ENCODE data around the gene ICAM2.

Gene ICAM2

DNA sequence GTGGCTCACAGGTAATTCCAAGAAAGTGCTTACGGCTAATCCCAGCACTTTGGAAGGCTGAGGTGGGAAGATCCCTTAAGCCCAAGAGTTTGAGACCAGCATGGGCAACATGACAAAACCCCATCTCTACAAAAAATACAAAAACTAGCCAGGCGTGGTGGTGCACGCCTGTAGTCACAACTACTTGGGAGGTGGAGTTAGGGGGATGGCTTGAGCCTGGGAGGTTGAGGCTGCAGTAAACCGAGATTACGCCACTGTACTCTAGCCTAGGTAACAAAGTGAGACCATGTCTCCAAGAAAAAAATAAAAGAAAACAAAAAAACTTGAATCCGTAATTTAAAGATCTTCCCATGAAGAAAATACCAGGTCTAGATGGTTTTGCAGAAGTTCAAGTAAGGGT lies 5.0 kb downstream of the ICAM2 start:
- H4K8ac ChIP-seq (ENCODE audit: low read depth, low read length), result no peak overlapping the region
- H2BK120ac ChIP-seq (ENCODE audit: low read depth, low read length), result no peak overlapping the region
- H3K4me2 ChIP-seq (ENCODE audit: low read length), result no peak overlapping the region
- H3K4me3 ChIP-seq (ENCODE audit: low read length), result no peak overlapping the region
- H3K23ac ChIP-seq (ENCODE audit: low read length), result no peak overlapping the region
- H3K9ac ChIP-seq (ENCODE audit: low read length), result no peak overlapping the region
- no peak overlapping the region for H3K4ac ChIP-seq (ENCODE audit: low read depth, low read length)
- no peak overlapping the region for H3K27ac ChIP-seq (ENCODE audit: low read depth, low read length)
- no peak overlapping the region for H4K5ac ChIP-seq (ENCODE audit: low read length)
- H3K56ac ChIP-seq (ENCODE audit: low read length), result no peak overlapping the region
- DNase-seq, result no peak
- no peak overlapping the region for H2AK5ac ChIP-seq (ENCODE audit: low read length)
- H2BK15ac ChIP-seq (replicated peaks; ENCODE audit: low read depth), result no peak overlapping the region
- H3K27me3 ChIP-seq (ENCODE audit: insufficient read depth, low read length, poor library complexity), result no peaks in the 10 kb centered on the region
- H2BK5ac ChIP-seq (ENCODE audit: low read length), result no peak overlapping the region
- H3K36me3 ChIP-seq (ENCODE audit: control insufficient read depth, insufficient read depth, low read length), result no peaks in the 10 kb centered on the region
- H3K79me1 ChIP-seq (ENCODE audit: low read length), result no peaks in the 10 kb centered on the region
- H3K79me2 ChIP-seq (ENCODE audit: control insufficient read depth, insufficient read depth, low read length), result no peaks in the 10 kb centered on the region
- H3K4me1 ChIP-seq (ENCODE audit: control insufficient read depth, low read depth, low read length), result no peaks in the 10 kb centered on the region
- no peak overlapping the region for H3K18ac ChIP-seq (ENCODE audit: low read length)
- no CpG with 5 or more reads among the region's 6 CpGs for WGBS (ENCODE audit: extremely low coverage, insufficient coverage, low lambda C conversion rate)

DNA sequence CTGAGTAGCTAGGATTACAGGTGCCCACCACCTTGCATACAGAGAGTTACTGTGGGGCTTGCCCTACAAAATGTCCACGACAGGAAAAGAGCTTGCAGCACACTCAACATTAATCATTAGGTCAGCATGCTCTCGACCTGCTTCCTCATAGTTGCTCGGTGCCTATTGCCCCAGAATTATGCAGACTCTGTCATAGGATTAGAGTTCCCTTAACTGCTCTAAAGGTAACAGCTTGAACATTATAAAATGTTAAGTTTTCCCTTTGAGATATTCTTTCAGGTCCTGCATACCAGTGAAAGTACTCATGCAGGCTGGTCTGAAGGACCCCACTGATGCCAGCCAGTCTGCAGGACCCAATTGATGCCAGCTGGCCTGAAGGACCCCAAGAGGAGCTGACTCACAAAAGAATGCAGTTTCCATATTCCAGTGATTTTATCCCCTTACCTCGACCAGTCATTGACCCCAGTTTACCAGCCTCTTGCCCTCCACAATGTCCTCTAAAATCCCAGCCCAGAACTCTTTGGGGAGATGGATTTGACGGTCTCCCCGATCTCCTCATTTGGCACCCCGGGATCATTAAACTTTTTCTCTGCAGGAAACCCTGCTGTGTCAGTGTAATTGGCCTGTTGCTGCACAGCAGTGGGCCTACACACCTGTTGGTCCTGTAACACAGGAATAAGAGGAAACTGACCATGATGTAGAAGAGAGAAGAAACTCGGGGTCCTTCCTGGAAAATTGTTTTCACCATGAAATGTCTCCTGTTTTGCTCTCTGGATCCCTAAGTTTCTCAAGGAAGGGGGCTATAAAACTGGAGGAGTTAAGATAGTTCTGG lies 10.6 kb downstream of the ICAM2 start:
- Histone ChIP-seq H3K4me2 (ENCODE audit: low read length) (no peak overlapping the region), H2BK120ac (ENCODE audit: low read depth, low read length) (no peak overlapping the region), H3K56ac (ENCODE audit: low read length) (no peak overlapping the region), H4K5ac (ENCODE audit: low read length) (no peak overlapping the region), H3K4me3 (ENCODE audit: low read length) (no peak overlapping the region), H3K4ac (ENCODE audit: low read depth, low read length) (no peak overlapping the region), H3K27me3 (ENCODE audit: insufficient read depth, low read length, poor library complexity) (no peaks in the 10 kb centered on the region), H3K4me1 (ENCODE audit: control insufficient read depth, low read depth, low read length) (no peaks in the 10 kb centered on the region), H2BK15ac (replicated peaks; ENCODE audit: low read depth) (no peak overlapping the region), H3K23ac (ENCODE audit: low read length) (no peak overlapping the region), H4K8ac (ENCODE audit: low read depth, low read length) (no peak overlapping the region), H2AK5ac (ENCODE audit: low read length) (no peak overlapping the region), H3K79me2 (ENCODE audit: control insufficient read depth, insufficient read depth, low read length) (no peaks in the 10 kb centered on the region), H3K27ac (ENCODE audit: low read depth, low read length) (no peak overlapping the region), H3K18ac (ENCODE audit: low read length) (no peak overlapping the region), H3K9ac (ENCODE audit: low read length) (no peak overlapping the region), H3K36me3 (ENCODE audit: control insufficient read depth, insufficient read depth, low read length) (no peaks in the 10 kb centered on the region), H2BK5ac (ENCODE audit: low read length) (no peak overlapping the region), H3K79me1 (ENCODE audit: low read length) (no peaks in the 10 kb centered on the region)
- WGBS (ENCODE audit: extremely low coverage, insufficient coverage, low lambda C conversion rate), result no CpG with 5 or more reads among the region's 8 CpGs
- no peak for DNase-seq

DNA sequence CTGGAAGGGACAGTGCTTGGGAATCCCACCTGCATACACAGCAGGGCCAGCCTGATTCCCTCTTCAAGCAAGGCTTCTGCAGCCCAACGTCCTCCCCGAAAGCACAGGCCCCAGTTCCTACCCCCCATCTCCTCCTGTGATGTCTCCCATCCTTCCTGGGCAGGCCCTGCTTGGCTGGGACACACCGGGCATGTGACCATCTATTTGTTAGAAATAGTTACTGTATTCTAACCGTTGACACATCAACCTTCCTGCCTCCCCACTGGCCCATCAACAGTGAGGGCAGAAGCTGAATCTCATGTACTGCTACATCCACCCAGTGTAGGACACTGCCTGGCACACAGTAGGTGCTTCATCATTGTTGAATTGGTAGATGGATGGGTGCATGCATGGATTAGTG lies 11.6 kb downstream of the ICAM2 start:
- H3K56ac ChIP-seq (ENCODE audit: low read length), result no peak overlapping the region
- no peak overlapping the region for H3K23ac ChIP-seq (ENCODE audit: low read length)
- H3K4me3 ChIP-seq (ENCODE audit: low read length), result no peak overlapping the region
- no CpG with 5 or more reads among the region's 4 CpGs for WGBS (ENCODE audit: extremely low coverage, insufficient coverage, low lambda C conversion rate)
- H3K4me2 ChIP-seq (ENCODE audit: low read length), result no peak overlapping the region
- H3K27ac ChIP-seq (ENCODE audit: low read depth, low read length), result no peak overlapping the region
- H3K79me1 ChIP-seq (ENCODE audit: low read length), result no peaks in the 10 kb centered on the region
- no peaks in the 10 kb centered on the region for H3K27me3 ChIP-seq (ENCODE audit: insufficient read depth, low read length, poor library complexity)
- H3K36me3 ChIP-seq (ENCODE audit: control insufficient read depth, insufficient read depth, low read length), result no peaks in the 10 kb centered on the region
- H3K79me2 ChIP-seq (ENCODE audit: control insufficient read depth, insufficient read depth, low read length), result no peaks in the 10 kb centered on the region
- no peak overlapping the region for H3K4ac ChIP-seq (ENCODE audit: low read depth, low read length)
- H3K9ac ChIP-seq (ENCODE audit: low read length), result no peak overlapping the region
- H2BK120ac ChIP-seq (ENCODE audit: low read depth, low read length), result no peak overlapping the region
- H3K18ac ChIP-seq (ENCODE audit: low read length), result no peak overlapping the region
- H4K5ac ChIP-seq (ENCODE audit: low read length), result no peak overlapping the region
- no peaks in the 10 kb centered on the region for H3K4me1 ChIP-seq (ENCODE audit: control insufficient read depth, low read depth, low read length)
- no peak overlapping the region for H4K8ac ChIP-seq (ENCODE audit: low read depth, low read length)
- H2BK5ac ChIP-seq (ENCODE audit: low read length), result no peak overlapping the region
- no peak overlapping the region for H2AK5ac ChIP-seq (ENCODE audit: low read length)
- no peak overlapping the region for H2BK15ac ChIP-seq (replicated peaks; ENCODE audit: low read depth)
- DNase-seq, result no peak

DNA sequence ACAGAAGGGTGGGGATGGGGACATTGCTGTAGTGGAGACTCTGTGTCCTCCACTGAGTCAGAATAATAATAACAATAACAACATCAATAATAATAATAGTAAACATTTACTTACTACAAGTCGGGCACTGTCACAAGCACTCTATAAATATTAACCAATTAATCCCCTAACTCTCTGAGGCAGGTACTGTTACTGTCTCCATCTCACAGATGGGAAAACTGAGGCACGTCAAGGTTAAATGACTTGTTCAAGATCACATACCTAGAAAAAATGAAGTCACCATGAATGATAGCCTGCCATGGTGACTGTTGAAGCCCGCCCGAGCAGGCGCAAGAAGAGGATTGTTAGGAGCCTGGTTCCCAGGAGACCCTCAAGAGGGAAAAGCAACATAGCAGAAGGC lies 12.1 kb downstream of the ICAM2 start:
- WGBS (ENCODE audit: extremely low coverage, insufficient coverage, low lambda C conversion rate), result no CpG with 5 or more reads among the region's 5 CpGs
- Histone ChIP-seq H3K9ac (ENCODE audit: low read length) (no peak overlapping the region), H3K27ac (ENCODE audit: low read depth, low read length) (no peak overlapping the region), H3K56ac (ENCODE audit: low read length) (no peak overlapping the region), H4K5ac (ENCODE audit: low read length) (no peak overlapping the region), H3K4ac (ENCODE audit: low read depth, low read length) (no peak overlapping the region), H3K18ac (ENCODE audit: low read length) (no peak overlapping the region), H3K4me1 (ENCODE audit: control insufficient read depth, low read depth, low read length) (no peaks in the 10 kb centered on the region), H3K27me3 (ENCODE audit: insufficient read depth, low read length, poor library complexity) (no peaks in the 10 kb centered on the region), H3K4me2 (ENCODE audit: low read length) (no peak overlapping the region), H3K79me2 (ENCODE audit: control insufficient read depth, insufficient read depth, low read length) (no peaks in the 10 kb centered on the region), H2BK5ac (ENCODE audit: low read length) (no peak overlapping the region), H2BK120ac (ENCODE audit: low read depth, low read length) (no peak overlapping the region), H2BK15ac (replicated peaks; ENCODE audit: low read depth) (no peak overlapping the region), H3K79me1 (ENCODE audit: low read length) (no peaks in the 10 kb centered on the region), H3K23ac (ENCODE audit: low read length) (no peak overlapping the region), H3K4me3 (ENCODE audit: low read length) (no peak overlapping the region), H2AK5ac (ENCODE audit: low read length) (no peak overlapping the region), H3K36me3 (ENCODE audit: control insufficient read depth, insufficient read depth, low read length) (no peaks in the 10 kb centered on the region), H4K8ac (ENCODE audit: low read depth, low read length) (no peak overlapping the region)
- no peak for DNase-seq

DNA sequence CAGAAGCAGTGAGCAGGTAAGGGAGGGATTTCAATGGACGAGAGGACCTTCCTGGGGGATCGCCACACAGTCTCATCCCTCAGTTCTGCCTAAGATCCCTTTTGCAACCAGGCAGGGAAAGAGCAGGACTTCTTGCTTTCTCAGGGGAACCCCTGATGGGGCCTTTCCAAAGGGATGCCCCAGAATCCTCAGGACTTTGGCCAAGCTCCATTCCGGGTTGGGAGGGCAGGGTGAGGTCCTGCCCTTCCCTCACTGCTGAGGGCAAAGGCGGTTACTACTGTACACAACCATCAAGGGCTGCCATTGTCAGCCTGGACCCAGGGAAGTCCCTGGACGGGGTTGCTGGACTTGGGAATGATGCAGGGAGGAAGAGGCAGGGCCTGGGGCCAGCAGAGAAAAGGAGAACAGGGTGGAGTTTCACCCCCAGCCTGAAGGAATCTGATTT lies 12.6 kb downstream of the ICAM2 start:
- Histone ChIP-seq H3K9ac (ENCODE audit: low read length) (no peak overlapping the region), H3K4me2 (ENCODE audit: low read length) (no peak overlapping the region), H4K8ac (ENCODE audit: low read depth, low read length) (no peak overlapping the region), H4K5ac (ENCODE audit: low read length) (no peak overlapping the region), H3K18ac (ENCODE audit: low read length) (no peak overlapping the region), H3K4ac (ENCODE audit: low read depth, low read length) (no peak overlapping the region), H2BK5ac (ENCODE audit: low read length) (no peak overlapping the region), H3K27me3 (ENCODE audit: insufficient read depth, low read length, poor library complexity) (no peaks in the 10 kb centered on the region), H3K23ac (ENCODE audit: low read length) (no peak overlapping the region), H3K27ac (ENCODE audit: low read depth, low read length) (no peak overlapping the region), H3K4me1 (ENCODE audit: control insufficient read depth, low read depth, low read length) (no peaks in the 10 kb centered on the region), H3K79me2 (ENCODE audit: control insufficient read depth, insufficient read depth, low read length) (no peaks in the 10 kb centered on the region), H3K36me3 (ENCODE audit: control insufficient read depth, insufficient read depth, low read length) (no peaks in the 10 kb centered on the region), H3K79me1 (ENCODE audit: low read length) (no peaks in the 10 kb centered on the region), H3K56ac (ENCODE audit: low read length) (no peak overlapping the region), H2AK5ac (ENCODE audit: low read length) (no peak overlapping the region), H2BK15ac (replicated peaks; ENCODE audit: low read depth) (no peak overlapping the region), H2BK120ac (ENCODE audit: low read depth, low read length) (no peak overlapping the region), H3K4me3 (ENCODE audit: low read length) (no peak overlapping the region)
- DNase-seq, result no peak
- WGBS (ENCODE audit: extremely low coverage, insufficient coverage, low lambda C conversion rate), result no CpG with 5 or more reads among the region's 5 CpGs

All from mesendoderm (in vitro differentiated cells).